A172 (cell line): ENCODE results near the gene SCFD2. TPM values are rescaled to one million over a fixed set of nuclear protein-coding genes. Genes with fewer than 3 reads are reported as not detected.
"Not testable (repeated sequence)": the region's sequence is repeated elsewhere in the genome, so short reads cannot be mapped to it uniquely, and the experiment has no call there.

ENCODE experiments used
- DNase-seq: peaks from one replicate; pipeline ENCODE4 v3.0.0-alpha.2; 2015; ENCODE audit warnings: low spot score
- total RNA-seq: library from RNA; depleted of rRNA; stranded (reverse); fragments of >200 nt; shearing (Covaris generic); gene quantifications from 2 replicates; pipeline ENCODE4 v1.2.3, GENCODE V29; 2014

Gene SCFD2
- total RNA-seq, 1 experiment from 2014 or later: 16.2 TPM

GRCh38 chr4:53014881-53015280 is 351.0 kb downstream of the SCFD2 start:
- DNase-seq: no peak

GRCh38 chr4:53013873-53014775 is 351.7 kb downstream of the SCFD2 start:
- DNase-seq: no peak

DNA sequence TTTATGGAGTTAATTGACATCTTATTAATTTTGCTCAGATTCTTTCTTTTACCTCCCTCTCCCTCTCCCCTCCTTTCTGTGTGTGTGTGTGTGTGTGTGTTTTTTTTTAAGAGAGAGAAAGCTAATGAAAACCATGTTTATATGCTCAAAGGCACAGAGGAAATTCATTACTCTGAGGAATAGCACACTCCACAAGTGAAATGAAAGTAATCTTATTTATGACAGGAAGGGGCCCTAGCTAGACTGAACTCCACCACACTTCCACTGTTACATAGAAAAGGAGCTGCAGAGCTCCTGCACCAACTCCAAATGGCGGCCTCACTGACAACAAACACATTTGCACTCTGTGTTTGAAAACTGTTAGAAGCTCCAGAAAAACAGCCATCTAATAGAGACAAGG is 353.1 kb downstream of the SCFD2 start:
- no peak for DNase-seq

DNA sequence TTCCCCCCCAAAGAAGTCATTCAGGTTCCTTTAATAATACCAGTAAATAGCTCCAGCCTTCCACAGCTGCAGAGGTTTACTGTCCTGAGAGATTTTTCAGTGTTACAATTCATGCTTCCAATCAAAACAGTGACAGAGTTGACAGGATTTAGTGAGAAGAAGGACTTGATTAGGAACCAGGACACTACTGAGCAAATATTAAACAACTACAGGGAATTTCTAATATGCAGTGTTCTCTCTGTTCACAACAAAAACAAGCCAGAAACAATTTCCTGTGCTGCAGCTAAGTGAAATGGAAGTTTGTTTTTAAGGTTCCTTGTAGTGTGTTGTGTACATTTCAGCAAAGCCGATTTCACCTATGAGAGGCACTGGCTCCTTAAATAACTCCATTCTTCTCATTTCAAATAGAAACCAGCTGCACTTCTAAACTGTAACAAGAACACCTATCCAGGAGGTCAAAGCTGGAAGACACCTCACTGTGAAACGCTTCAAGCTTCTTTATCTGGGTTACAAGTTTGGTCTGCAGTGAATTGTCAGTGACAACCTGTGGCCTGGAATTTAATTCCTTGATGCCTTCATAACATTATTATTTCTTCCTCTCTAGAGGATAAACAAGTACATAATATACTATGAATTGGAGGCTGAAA is 354.5 kb downstream of the SCFD2 start:
- DNase-seq: no peak

DNA sequence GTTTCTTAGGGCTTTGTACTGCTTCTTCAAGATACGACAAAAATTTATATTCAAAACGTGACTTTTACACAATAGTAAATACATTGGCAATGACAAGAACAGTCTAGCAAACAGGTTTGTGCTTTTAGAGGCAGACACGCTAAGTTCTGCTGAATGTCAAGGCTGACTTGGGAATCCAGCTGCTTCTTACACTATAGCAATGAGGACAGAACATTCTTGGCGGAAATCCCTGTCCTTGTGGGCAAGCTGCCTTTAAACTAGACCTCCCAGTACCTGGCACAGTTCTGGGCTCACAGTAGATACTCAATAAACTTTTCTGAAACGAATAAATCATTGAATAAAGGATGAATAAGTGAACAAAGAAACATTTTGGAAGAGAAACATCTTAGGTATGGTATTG is 355.5 kb downstream of the SCFD2 start:
- DNase-seq: no peak

GRCh38 chr4:53009824-53010223 is 356.0 kb downstream of the SCFD2 start:
- no peak for DNase-seq

GRCh38 chr4:53007024-53007423 is 358.8 kb downstream of the SCFD2 start:
- no peak for DNase-seq

DNA sequence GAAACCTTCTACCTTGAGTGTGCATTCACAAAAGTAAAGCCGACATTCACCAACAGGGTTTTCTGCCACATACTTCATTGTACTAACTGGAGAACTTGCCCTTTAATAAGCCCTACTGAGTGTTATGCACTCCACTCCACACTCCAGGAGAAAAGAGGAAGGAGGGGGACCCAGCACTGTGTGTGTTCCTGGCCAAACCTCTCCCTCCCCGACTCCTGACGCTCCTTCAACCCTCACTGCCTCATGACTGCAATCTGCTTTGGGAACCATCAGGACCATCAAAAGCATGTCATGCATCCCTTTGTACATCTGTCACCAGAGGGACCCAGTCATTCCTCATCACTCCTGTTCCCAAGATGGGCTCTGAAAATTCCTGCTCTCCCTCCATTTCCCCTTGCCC is 360.1 kb downstream of the SCFD2 start:
- DNase-seq: no peak

DNA sequence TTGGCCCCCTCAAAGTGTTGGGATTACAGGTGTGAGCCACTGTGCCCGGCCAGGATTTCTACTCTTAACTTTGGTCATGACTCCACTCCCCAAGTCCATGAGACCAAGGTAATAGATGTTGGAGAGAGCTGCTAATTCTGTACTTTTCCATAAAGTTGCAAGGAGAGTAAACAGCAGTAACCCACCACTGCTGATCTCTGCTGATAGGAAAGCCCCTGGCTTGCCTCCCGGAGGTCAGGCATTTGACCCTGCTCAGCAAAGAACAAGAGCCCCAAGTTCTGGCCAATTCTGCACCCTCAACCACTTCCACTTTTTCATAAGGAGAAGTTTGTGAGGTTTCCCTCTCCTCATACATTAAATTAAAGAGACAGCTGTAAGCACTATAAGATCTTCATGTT is 360.7 kb downstream of the SCFD2 start:
- no peak for DNase-seq

DNA sequence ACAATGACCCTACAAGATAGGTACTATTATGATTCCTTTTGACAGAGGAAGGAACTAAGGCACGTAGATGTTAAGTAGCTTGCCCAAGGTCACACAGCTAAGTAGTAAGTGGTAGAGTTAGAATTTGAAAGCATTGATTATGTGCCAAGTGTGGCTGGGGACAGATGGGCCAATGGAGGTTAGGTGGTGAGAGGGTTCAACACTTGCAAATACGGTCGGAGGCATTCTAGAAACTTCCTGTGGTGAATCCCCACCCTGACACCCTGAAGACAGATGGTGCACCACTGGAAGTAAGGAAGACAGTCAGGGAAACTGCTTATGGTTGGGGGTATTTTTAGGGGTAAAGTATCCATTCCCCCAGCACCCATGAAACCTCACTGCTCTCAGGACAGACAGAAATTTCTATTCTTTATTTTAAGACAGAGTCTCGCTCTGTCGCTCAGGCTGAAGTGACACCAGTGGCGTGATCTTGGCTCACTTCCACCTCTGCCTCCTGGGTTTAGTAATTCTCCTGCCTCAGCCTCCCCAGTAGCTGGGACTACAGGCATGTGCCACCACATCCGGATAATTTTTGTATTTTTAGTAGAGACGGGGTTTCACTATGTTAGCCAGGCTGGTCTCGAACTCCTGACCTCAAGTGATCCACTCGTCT is 361.2 kb downstream of the SCFD2 start:
- DNase-seq: no peak

DNA sequence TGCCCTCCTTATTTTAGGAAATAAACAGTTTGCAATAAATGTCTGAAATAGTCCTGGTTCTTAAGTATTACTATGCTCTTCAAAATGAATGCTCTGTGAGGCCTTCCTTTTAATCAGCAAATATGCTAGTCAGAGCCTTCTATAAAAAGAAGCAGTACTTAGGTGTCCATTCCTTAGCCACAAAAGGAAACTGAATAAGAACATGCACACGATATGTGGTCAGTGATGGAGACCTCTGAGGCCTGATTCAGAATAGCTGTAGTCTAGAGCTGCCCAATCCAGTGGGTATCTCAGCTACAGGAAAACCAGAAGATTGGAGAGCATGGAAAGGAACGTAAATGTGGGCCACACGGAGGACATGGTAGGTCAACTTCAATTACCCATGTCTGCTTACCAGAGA is 361.9 kb downstream of the SCFD2 start:
- no peak for DNase-seq

DNA sequence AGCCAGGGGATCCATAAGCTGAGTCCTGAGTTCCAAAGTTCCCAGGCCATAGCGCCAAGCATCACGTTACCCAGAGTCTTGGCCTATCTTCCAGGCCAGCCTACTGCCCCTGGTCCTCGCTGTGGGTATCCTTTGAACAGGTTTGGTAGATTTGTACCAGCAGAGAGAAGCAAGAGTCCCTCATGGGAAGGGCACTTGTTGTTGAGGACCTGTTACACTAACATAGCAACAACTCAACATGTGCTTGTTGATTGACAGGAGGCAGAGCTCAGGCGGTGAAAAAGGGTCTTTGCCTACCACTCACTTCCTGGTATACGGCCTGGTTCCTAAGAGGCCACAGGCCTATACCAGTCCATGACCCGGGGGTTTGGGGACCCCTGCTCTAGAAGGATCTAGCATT is 365.3 kb downstream of the SCFD2 start:
- DNase-seq: no peak

- no peak for DNase-seq
Observed at GRCh38 chr4:52999626-53000025, 366.2 kb downstream of the SCFD2 start.

GRCh38 chr4:52998413-52998812 is 367.4 kb downstream of the SCFD2 start:
- DNase-seq: no peak

DNA sequence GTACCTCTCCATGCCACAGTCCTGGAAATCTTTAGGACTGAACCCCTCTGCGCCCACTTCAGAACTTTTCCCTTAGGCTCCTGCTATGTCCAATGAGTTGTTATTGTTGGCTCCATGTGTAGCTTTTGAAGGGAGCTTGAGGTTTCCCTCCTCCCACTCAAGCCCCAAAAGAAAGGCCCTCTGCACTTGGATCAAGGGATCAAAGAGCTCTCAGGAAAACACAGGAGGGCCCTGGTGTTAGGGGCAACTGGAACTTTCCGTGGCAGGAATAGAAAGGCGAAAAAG is 368.8 kb downstream of the SCFD2 start:
- no peak for DNase-seq

DNA sequence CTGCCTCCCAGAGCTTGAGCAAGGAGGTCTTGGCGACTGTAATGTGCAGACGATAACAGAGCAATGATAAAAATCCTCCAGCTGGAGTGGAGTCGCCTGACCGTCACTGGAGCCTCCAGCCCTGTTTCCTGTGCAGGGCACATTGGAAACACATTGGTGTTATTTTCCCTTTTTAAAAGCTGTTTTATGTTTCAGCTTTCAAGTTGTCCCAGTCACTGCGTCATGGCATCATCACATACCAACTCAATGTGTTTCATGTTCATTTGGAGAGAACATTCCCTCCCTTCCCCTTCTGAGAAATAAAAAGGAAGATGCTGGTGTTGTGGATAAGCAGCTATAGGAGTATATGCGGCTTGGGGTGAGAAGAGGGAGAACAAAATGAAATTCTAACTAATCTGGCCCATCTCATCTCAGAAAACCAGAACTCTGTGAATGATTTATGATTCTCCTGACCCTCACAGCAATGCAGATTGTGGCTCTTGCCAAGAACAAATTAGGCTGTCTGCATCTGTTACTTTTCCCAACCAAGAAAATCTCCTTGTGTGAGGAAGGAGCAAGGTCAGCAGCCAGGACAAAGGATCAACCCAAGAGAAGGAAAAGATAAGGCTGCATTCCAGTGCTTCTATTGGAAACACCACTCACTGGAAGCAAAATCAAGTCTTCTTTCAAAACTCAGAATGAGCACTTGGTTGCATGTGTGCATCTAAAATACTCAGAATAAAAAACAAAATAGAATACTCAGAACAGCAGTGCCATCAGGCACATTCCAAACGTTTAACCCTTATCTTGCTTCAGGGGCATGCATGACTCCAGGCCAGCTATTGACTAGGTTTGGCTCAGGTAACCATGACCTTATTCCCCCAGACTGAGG is 369.4 kb downstream of the SCFD2 start:
- no peak for DNase-seq

DNA sequence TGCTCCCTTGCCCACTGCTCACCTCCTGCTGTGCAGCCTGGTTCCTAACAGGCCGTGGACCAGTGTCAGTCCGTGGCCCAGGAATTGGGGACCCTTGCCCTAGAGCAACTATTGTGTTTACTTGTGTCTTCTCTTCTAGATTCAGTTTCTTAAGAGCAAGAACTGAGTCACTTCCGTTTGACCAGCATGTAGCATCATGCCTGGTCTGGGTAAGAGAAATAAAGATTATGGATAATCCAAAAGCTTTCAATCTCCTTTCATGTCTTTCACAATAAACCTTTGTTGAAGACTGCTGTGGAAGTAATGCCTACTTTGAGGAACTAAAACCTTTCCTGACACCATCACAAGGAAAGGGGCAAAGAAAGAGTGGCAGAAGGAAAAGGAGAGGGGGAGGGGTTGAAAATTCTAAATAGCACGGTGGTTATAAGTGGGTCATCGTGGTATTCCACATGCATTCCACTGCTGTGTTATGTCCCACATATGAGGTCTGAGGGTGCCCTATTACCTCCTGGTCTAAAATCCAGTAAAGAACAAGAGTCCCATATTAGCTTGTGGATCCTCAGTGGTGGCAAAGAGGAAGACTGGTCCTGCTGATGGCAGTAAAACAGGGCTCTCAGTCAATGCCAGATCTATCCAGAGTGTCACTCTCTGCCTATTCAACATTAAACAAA is 370.4 kb downstream of the SCFD2 start:
- DNase-seq: no peak

- DNase-seq: no peak
Observed at GRCh38 chr4:52994567-52994966, 371.3 kb downstream of the SCFD2 start.

DNA sequence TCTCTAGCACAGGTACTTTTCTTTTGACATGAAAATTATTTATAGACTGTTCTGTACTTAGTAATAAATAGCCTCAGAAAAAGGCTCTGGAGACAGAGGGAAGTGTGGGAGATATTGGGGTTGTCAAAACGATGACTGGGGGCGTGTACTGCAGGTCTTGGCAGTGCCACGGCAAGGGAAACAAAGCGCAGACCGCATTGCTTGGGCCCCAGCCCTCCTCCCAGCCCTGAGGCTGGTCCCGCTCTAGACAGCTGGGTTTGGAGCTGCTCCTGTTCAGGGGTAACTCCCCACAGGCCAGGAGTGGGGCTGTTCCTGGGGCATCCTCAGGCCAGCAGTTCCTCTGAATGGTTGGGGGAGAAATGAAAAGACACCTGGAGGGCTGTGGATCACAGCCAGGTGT is 372.1 kb downstream of the SCFD2 start:
- no peak for DNase-seq

GRCh38 chr4:52992551-52992950 is 373.3 kb downstream of the SCFD2 start:
- not testable (repeated sequence) for DNase-seq

GRCh38 chr4:52991472-52991871 is 374.4 kb downstream of the SCFD2 start:
- DNase-seq: no peak

GRCh38 chr4:52990706-52991105 is 375.2 kb downstream of the SCFD2 start:
- no peak for DNase-seq
